MM.1S (cell line): Measurements from ENCODE around the gene ABCA1.

Experiments used
- DNase-seq: peaks from one replicate; pipeline ENCODE4 v3.0.0-alpha.2; 2015
- H2AFZ ChIP-seq: fragments of 300-600 bp; sonication (generic); 2 replicates; pipeline ENCODE4 v1.6.0; 2016; ENCODE audit warnings: antibody characterized with exemption, low read length
- H3F3A ChIP-seq: fragments of 300-600 bp; sonication (generic); 2 replicates; pipeline ENCODE4 v1.6.1; 2016; ENCODE audit warnings: mild to moderate bottlenecking, antibody characterized with exemption, low read length, moderate library complexity, mixed read lengths; ENCODE audit not compliant: insufficient read depth
- H3K27ac ChIP-seq: fragments of 300-600 bp; sonication (generic); 2 replicates; pipeline ENCODE4 v1.5.1; 2016; ENCODE audit warnings: mild to moderate bottlenecking, low read length
- H3K27me3 ChIP-seq: fragments of 300-600 bp; sonication (generic); replicated peaks from 2 replicates; pipeline ENCODE4 v1.6.0; 2016; ENCODE audit warnings: low read length; ENCODE audit not compliant: insufficient read depth
- H3K36me3 ChIP-seq: fragments of 300-600 bp; sonication (generic); replicated peaks from 2 replicates; pipeline ENCODE4 v1.6.1; 2016; ENCODE audit warnings: mild to moderate bottlenecking, low read length, mixed read lengths; ENCODE audit not compliant: insufficient read depth
- H3K4me1 ChIP-seq: fragments of 300-600 bp; sonication (generic); 2 replicates; pipeline ENCODE4 v1.6.1; 2016; ENCODE audit warnings: low read length, mixed read lengths
- H3K4me2 ChIP-seq: fragments of 300-600 bp; sonication (generic); 2 replicates; pipeline ENCODE4 v1.6.0; 2016; ENCODE audit warnings: low read depth, low read length
- H3K4me3 ChIP-seq: fragments of 300-600 bp; sonication (generic); 2 replicates; pipeline ENCODE4 v1.5.1; 2016; ENCODE audit warnings: low read length, mixed read lengths
- H3K79me2 ChIP-seq: fragments of 300-600 bp; sonication (generic); 2 replicates; pipeline ENCODE4 v1.6.1; 2016; ENCODE audit warnings: mixed run types, low read length, mixed read lengths
- H3K9ac ChIP-seq: fragments of 300-600 bp; sonication (generic); 2 replicates; pipeline ENCODE4 v1.6.1; 2016; ENCODE audit warnings: low read length, mixed read lengths
- H3K9me2 ChIP-seq: fragments of 300-600 bp; sonication (generic); replicated peaks from 2 replicates; pipeline ENCODE4 v1.6.1; 2016; ENCODE audit warnings: mild to moderate bottlenecking, low read length, mixed read lengths; ENCODE audit not compliant: insufficient read depth
- H3K9me3 ChIP-seq: fragments of 300-600 bp; sonication (generic); replicated peaks from 2 replicates; pipeline ENCODE4 v1.6.1; 2016; ENCODE audit warnings: mild to moderate bottlenecking, low read length, mixed read lengths; ENCODE audit not compliant: insufficient read depth
- H4K20me1 ChIP-seq: fragments of 300-600 bp; sonication (generic); 2 replicates; pipeline ENCODE4 v1.6.1; 2016; ENCODE audit warnings: mild to moderate bottlenecking, low read length, moderate library complexity, mixed read lengths; ENCODE audit not compliant: insufficient read depth
- CTCF ChIP-seq: fragments of 300-600 bp; sonication (generic); IDR thresholded peaks from 2 replicates; pipeline ENCODE4 v1.5.1; 2016; ENCODE audit warnings: antibody characterized with exemption, low read length, mixed read lengths
- EZH2 ChIP-seq: fragments of 300-600 bp; sonication (generic); optimal IDR thresholded peaks from 2 replicates; pipeline ENCODE3; 2017; ENCODE audit warnings: low read depth, mild to moderate bottlenecking, antibody characterized with exemption, low read length, mixed read lengths
- EZH2phosphoT487 ChIP-seq: fragments of 300-600 bp; sonication (generic); IDR thresholded peaks from 2 replicates; pipeline ENCODE4 v1.6.1; 2018; ENCODE audit warnings: antibody characterized with exemption, low read length

Gene ABCA1

GRCh38 chr9:104963076-104963475 lies 35.1 kb upstream of the ABCA1 start:
- H3K4me2 ChIP-seq, result no peak overlapping the region

GRCh38 chr9:104961701-104962359 lies 33.9 kb upstream of the ABCA1 start:
- DNase-seq, result no peak
- Histone ChIP-seq H3F3A (no peaks in the 10 kb centered on the region; the same call in 1 of the 2 replicates), H3K4me2 (peak overlapping the region; percentile 51), H4K20me1 (no peaks in the 10 kb centered on the region), H3K9me3 (no peaks in the 10 kb centered on the region), H2AFZ (no peak overlapping the region; the same call in 1 of the 2 replicates), H3K4me3 (no peak overlapping the region), H3K36me3 (no peaks in the 10 kb centered on the region), H3K79me2 (no peaks in the 10 kb centered on the region), H3K4me1 (peaks cover 15% of the 10 kb centered on the region), H3K9me2 (no peaks in the 10 kb centered on the region), H3K27ac (peak overlapping the region; percentile 54; the same call in 1 of the 2 replicates), H3K9ac (0 out of 2 replicates have a peak overlapping the region, but pooled peaks have one; percentile 3), H3K27me3 (0 out of 2 replicates have a peak, but pooled peaks cover 3% of the 10 kb centered on the region)
- TF ChIP-seq EZH2, result no peak
- TF ChIP-seq EZH2phosphoT487, result no peak
- no peak for TF ChIP-seq CTCF

More at GRCh38 chr9:104963076-104963475, 35.1 kb upstream of the ABCA1 start:
- H3K27ac ChIP-seq, result no peak overlapping the region
- no peaks in the 10 kb centered on the region for H3K9me2 ChIP-seq
- H3K36me3 ChIP-seq, result no peaks in the 10 kb centered on the region
- no peaks in the 10 kb centered on the region for H3K79me2 ChIP-seq
- H3K4me3 ChIP-seq, result no peak overlapping the region
- TF ChIP-seq EZH2phosphoT487 (no peak), EZH2 (no peak), CTCF (no peak)
- no peak overlapping the region for H2AFZ ChIP-seq
- no peaks in the 10 kb centered on the region for H3K9me3 ChIP-seq
- H3K4me1 ChIP-seq, result peaks cover 15% of the 10 kb centered on the region
- H3K27me3 ChIP-seq, result 0 out of 2 replicates have a peak, but pooled peaks cover 3% of the 10 kb centered on the region
- DNase-seq, result no peak
- no peaks in the 10 kb centered on the region for H4K20me1 ChIP-seq
- H3K9ac ChIP-seq, result no peak overlapping the region
- H3F3A ChIP-seq, result no peaks in the 10 kb centered on the region; the same call in 1 of the 2 replicates

- no peaks in the 10 kb centered on the region for H3K36me3 ChIP-seq
- H3K4me1 ChIP-seq, result peaks cover 15% of the 10 kb centered on the region
- H4K20me1 ChIP-seq, result no peaks in the 10 kb centered on the region
- 0 out of 2 replicates have a peak, but pooled peaks cover 3% of the 10 kb centered on the region for H3K27me3 ChIP-seq
- TF ChIP-seq EZH2phosphoT487 (no peak), CTCF (no peak), EZH2 (no peak)
- no peak overlapping the region for H3K4me3 ChIP-seq
- no peaks in the 10 kb centered on the region for H3K9me3 ChIP-seq
- H2AFZ ChIP-seq, result no peak overlapping the region; the same call in 1 of the 2 replicates
- peak; percentile 86 for DNase-seq
- peak overlapping the region; percentile 54; the same call in 1 of the 2 replicates for H3K27ac ChIP-seq
- H3K4me2 ChIP-seq, result peak overlapping the region; percentile 51
- 0 out of 2 replicates have a peak overlapping the region, but pooled peaks have one; percentile 3 for H3K9ac ChIP-seq
- H3K9me2 ChIP-seq, result no peaks in the 10 kb centered on the region
- H3K79me2 ChIP-seq, result no peaks in the 10 kb centered on the region
- no peaks in the 10 kb centered on the region; the same call in 1 of the 2 replicates for H3F3A ChIP-seq
Measured at GRCh38 chr9:104961238-104961637, 33.3 kb upstream of the ABCA1 start.
